Progenitor cell of endocrine pancreas (in vitro differentiated cells): ENCODE measurements around the gene CNTNAP5. TPM values are rescaled to one million over a fixed set of nuclear protein-coding genes. Genes with fewer than 3 reads are reported as not detected.

Experiments used
- DNase-seq: peaks from one replicate; pipeline ENCODE4 v3.0.0; 2021; ENCODE audit warnings: low spot score; ENCODE audit not compliant: unreplicated experiment
- H3K27ac Mint-ChIP-seq: 2 replicates; pipeline ENCODE4 v1.8.0; 2021; ENCODE audit warnings: mild to moderate bottlenecking, moderate library complexity, mixed read lengths
- H3K27me3 Mint-ChIP-seq: 2 replicates; pipeline ENCODE4 v1.8.0; 2021; ENCODE audit warnings: mixed read lengths
- H3K36me3 Mint-ChIP-seq: 2 replicates; pipeline ENCODE4 v1.8.0; 2022; ENCODE audit warnings: mixed read lengths; ENCODE audit not compliant: insufficient read depth
- H3K4me1 Mint-ChIP-seq: 2 replicates; pipeline ENCODE4 v1.8.0; 2021; ENCODE audit warnings: low read depth, mixed read lengths
- H3K4me3 Mint-ChIP-seq: 2 replicates; pipeline ENCODE4 v1.8.0; 2021; ENCODE audit warnings: low read depth, mild to moderate bottlenecking, moderate library complexity, mixed read lengths
- H3K9me3 Mint-ChIP-seq: 2 replicates; pipeline ENCODE4 v1.8.0; 2021; ENCODE audit warnings: low read depth, mixed read lengths
- total RNA-seq: library from RNA; stranded (reverse); gene quantifications from 2 replicates; pipeline ENCODE4 v1.2.1, GENCODE V29; 2021
- TF ChIP-seq, protein P1 (sequence below): fragments of 200-600 bp; sonication (generic); IDR thresholded peaks from one replicate; pipeline ENCODE4 v1.5.0; 2021; ENCODE audit warnings: antibody characterized with exemption, mild to moderate bottlenecking; ENCODE audit not compliant: unreplicated experiment

The CNTNAP5 gene
- total RNA-seq, 1 donor from 2014 or later = 5.3 TPM

DNA sequence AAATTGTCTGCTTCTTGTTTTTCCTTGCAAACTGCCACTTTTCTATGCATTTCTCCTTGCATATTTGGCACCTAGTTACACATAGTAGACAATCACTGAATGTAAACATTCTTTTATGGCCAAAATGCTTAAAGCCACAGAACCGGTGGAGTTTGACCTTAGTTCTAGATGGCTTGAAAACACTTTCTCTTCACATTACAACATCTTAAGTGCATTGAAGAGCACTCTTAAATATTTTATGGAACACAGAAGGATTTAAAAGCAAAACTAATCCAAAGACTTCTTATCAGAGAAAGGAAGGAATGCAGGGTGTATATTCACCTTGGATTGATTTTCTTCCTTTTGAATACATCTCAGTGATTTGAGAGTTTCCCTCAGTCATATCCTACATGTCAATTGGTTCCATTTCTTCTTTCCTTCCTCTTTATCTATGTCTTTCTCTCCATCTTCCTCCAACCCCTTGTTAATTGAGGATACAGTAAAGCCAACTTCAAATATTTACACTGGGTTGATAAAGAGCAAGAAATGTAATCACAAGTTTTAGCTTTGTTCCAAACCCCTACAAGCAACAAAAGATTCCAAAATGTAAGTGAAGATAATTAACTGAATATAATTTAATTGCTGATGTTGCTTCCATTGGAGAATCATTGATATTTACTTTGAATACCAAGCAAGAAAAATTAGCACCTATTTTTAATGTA lies 548.0 kb downstream of the CNTNAP5 start:
- Mint-ChIP-seq H3K27me3 (no peaks in the 10 kb centered on the region), H3K4me3 (no peak overlapping the region), H3K4me1 (peaks cover 10% of the 10 kb centered on the region), H3K36me3 (no peaks in the 10 kb centered on the region), H3K9me3 (peaks cover 3% of the 10 kb centered on the region), H3K27ac (no peak overlapping the region)
- no peak for DNase-seq
- TF ChIP-seq, protein P1, sequence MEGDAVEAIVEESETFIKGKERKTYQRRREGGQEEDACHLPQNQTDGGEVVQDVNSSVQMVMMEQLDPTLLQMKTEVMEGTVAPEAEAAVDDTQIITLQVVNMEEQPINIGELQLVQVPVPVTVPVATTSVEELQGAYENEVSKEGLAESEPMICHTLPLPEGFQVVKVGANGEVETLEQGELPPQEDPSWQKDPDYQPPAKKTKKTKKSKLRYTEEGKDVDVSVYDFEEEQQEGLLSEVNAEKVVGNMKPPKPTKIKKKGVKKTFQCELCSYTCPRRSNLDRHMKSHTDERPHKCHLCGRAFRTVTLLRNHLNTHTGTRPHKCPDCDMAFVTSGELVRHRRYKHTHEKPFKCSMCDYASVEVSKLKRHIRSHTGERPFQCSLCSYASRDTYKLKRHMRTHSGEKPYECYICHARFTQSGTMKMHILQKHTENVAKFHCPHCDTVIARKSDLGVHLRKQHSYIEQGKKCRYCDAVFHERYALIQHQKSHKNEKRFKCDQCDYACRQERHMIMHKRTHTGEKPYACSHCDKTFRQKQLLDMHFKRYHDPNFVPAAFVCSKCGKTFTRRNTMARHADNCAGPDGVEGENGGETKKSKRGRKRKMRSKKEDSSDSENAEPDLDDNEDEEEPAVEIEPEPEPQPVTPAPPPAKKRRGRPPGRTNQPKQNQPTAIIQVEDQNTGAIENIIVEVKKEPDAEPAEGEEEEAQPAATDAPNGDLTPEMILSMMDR = no peak

DNA sequence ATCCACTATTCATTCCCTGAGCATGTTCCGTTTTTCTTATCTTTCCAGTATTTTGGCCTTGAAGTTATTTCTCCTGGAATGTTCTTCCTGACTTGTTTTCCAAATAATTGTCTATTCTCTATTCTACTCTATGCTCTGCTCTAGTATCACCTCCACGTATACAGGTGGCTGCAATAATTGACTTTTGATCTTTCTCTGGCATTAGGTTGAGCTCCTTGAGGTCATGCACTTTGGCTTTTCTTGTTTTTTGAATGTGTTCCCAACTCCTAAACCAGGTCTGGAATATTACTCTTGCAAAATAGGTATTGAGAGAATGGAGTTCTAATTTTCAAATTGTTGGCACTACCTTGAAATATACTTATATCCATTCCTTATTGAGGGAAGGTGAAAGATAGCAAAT lies 550.4 kb downstream of the CNTNAP5 start:
- no peak overlapping the region for H3K4me3 Mint-ChIP-seq
- H3K9me3 Mint-ChIP-seq = peaks cover 3% of the 10 kb centered on the region

DNA sequence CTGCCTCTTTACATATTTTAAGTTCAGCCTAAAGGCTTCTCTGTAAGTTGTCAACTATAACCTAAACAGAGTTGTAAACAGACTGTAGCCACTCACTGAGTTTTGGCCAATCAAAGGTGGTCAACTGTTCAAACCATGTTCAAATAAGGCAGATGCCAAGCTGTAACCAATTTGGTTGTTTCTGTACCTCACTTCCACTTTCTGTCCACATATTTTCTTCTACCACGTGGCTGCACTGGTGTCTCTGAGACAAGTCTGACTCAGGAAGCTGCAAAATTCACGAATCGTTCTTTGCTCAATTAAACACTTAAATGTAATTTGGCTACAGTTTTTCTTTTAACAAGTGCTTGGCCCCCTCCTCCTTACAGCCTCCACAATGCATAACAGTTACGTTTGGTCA lies 555.2 kb downstream of the CNTNAP5 start:
- Mint-ChIP-seq H3K27ac (no peak overlapping the region), H3K36me3 (no peaks in the 10 kb centered on the region), H3K27me3 (peaks cover 7% of the 10 kb centered on the region), H3K4me3 (no peak overlapping the region), H3K9me3 (peaks cover 1% of the 10 kb centered on the region), H3K4me1 (peaks cover 2% of the 10 kb centered on the region)
- TF ChIP-seq, protein P1 = no peak
- DNase-seq = no peak

More for the DNA sequence above, 550.4 kb downstream of the CNTNAP5 start:
- Mint-ChIP-seq H3K4me1 (peaks cover 10% of the 10 kb centered on the region), H3K36me3 (no peaks in the 10 kb centered on the region), H3K27me3 (peaks cover under 1% of the 10 kb centered on the region), H3K27ac (no peak overlapping the region)
- TF ChIP-seq, protein P1 = no peak
- no peak for DNase-seq

DNA sequence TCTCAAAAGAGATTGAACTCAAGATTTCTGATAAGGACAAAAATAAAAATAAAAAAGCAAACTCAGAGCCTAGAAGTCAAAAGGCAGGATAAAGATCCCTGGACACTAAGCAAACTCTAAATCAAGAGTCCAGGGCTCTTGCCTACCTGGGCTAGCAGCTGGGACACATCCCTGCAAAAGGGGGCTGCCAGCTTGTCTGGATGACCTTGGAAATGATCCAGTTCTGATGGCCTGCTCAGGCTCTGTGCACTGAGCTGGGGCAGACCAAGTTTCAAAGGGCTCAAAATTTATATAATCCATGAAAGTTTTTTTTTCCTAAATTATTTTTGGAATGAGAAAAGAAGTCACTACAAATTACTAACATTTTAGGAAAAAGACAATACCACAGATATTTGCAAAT lies 557.3 kb downstream of the CNTNAP5 start:
- DNase-seq = no peak
- Mint-ChIP-seq H3K9me3 (peaks cover 3% of the 10 kb centered on the region), H3K27ac (no peak overlapping the region), H3K4me3 (no peak overlapping the region), H3K36me3 (no peaks in the 10 kb centered on the region), H3K27me3 (peaks cover 7% of the 10 kb centered on the region), H3K4me1 (peaks cover 4% of the 10 kb centered on the region)
- TF ChIP-seq, protein P1 = no peak

DNA sequence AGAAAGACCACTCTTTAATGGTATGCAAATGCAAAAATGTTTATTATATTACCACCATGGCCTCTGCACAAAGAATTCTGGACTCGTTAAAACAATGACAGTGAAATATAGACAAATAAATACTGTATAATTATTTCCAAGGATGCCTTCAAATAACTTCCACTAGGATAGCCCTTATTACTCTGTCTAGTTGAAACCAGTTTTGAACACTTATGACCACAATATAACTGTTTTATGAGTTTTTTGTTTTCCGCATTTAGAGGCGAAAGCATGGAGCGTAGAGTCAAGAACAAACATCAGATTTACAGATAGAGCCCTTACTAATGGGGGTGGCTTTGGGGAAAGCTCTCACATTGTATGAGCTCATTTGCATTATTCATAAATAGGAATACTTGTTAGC lies 559.5 kb downstream of the CNTNAP5 start:
- Mint-ChIP-seq H3K27me3 (peaks cover 7% of the 10 kb centered on the region), H3K36me3 (no peaks in the 10 kb centered on the region), H3K9me3 (peaks cover 3% of the 10 kb centered on the region), H3K4me3 (no peak overlapping the region), H3K4me1 (peaks cover 4% of the 10 kb centered on the region), H3K27ac (no peak overlapping the region)
- no peak for DNase-seq
- TF ChIP-seq, protein P1 = no peak
